Measurements from ENCODE around the gene RAP1A. TPM values are rescaled to one million over a fixed set of nuclear protein-coding genes. Genes with fewer than 3 reads are reported as not detected.
"Not testable (repeated sequence)": the region's sequence is repeated elsewhere in the genome, so short reads cannot be mapped to it uniquely, and the experiment has no call there.

Gene RAP1A
- total RNA-seq, 2 experiments from 2014 or later = 150 to 154 TPM

GRCh38 chr1:111735321-111735720, 115.7 kb downstream of the RAP1A start:
- H3K9me3 Mint-ChIP-seq = no peaks in the 10 kb centered on the region
- DNase-seq = no peak
- H3K27ac Mint-ChIP-seq = no peak overlapping the region
- peaks cover 13% of the 10 kb centered on the region for H3K4me1 Mint-ChIP-seq
- no peak overlapping the region for H3K4me3 Mint-ChIP-seq
- H3K36me3 Mint-ChIP-seq = no peaks in the 10 kb centered on the region
- peaks cover 24% of the 10 kb centered on the region for H3K27me3 Mint-ChIP-seq

GRCh38 chr1:111735858-111736544, 116.4 kb downstream of the RAP1A start:
- no peak overlapping the region for H3K4me3 Mint-ChIP-seq
- peaks cover 31% of the 10 kb centered on the region for H3K27me3 Mint-ChIP-seq
- H3K9me3 Mint-ChIP-seq = no peaks in the 10 kb centered on the region
- H3K36me3 Mint-ChIP-seq = no peaks in the 10 kb centered on the region
- peaks cover 18% of the 10 kb centered on the region for H3K4me1 Mint-ChIP-seq
- no peak for DNase-seq
- no peak overlapping the region for H3K27ac Mint-ChIP-seq

- no peaks in the 10 kb centered on the region for H3K9me3 Mint-ChIP-seq
- no peak for DNase-seq
- no peaks in the 10 kb centered on the region for H3K36me3 Mint-ChIP-seq
- H3K4me1 Mint-ChIP-seq = peaks cover 18% of the 10 kb centered on the region
- no peak overlapping the region for H3K4me3 Mint-ChIP-seq
- H3K27me3 Mint-ChIP-seq = peaks cover 38% of the 10 kb centered on the region
- no peak overlapping the region for H3K27ac Mint-ChIP-seq
These were observed 117.1 kb downstream of the RAP1A start for GRCh38 chr1:111736548-111737215.

GRCh38 chr1:111737216-111738132, 117.9 kb downstream of the RAP1A start:
- Mint-ChIP-seq H3K4me3 (peak overlapping the region; percentile 52), H3K27me3 (peaks cover 44% of the 10 kb centered on the region), H3K27ac (no peak overlapping the region), H3K4me1 (peaks cover 18% of the 10 kb centered on the region), H3K9me3 (no peaks in the 10 kb centered on the region), H3K36me3 (no peaks in the 10 kb centered on the region)
- DNase-seq = no peak

- H3K27me3 Mint-ChIP-seq = peaks cover 44% of the 10 kb centered on the region
- DNase-seq = no peak
- H3K27ac Mint-ChIP-seq = no peak overlapping the region
These were observed 118.5 kb downstream of the RAP1A start for GRCh38 chr1:111738133-111738435.

GRCh38 chr1:111738436-111739193, 119.0 kb downstream of the RAP1A start:
- peaks cover 18% of the 10 kb centered on the region for H3K4me1 Mint-ChIP-seq
- no peak overlapping the region for H3K27ac Mint-ChIP-seq
- peak overlapping the region; percentile 84 for H3K4me3 Mint-ChIP-seq
- H3K9me3 Mint-ChIP-seq = no peaks in the 10 kb centered on the region
- H3K36me3 Mint-ChIP-seq = no peaks in the 10 kb centered on the region
- peaks cover 44% of the 10 kb centered on the region for H3K27me3 Mint-ChIP-seq
- DNase-seq = peak; percentile 52

More at GRCh38 chr1:111738133-111738435, 118.5 kb downstream of the RAP1A start:
- Mint-ChIP-seq H3K36me3 (no peaks in the 10 kb centered on the region), H3K4me3 (peak overlapping the region; percentile 52), H3K4me1 (peaks cover 18% of the 10 kb centered on the region), H3K9me3 (no peaks in the 10 kb centered on the region)

GRCh38 chr1:111739194-111739924, 119.8 kb downstream of the RAP1A start, which contains the start of gene INKA2:
INKA2 (minus strand) TSS chr1:111739395; CDS start chr1:111739242, 153 bp downstream.
- H3K4me1 Mint-ChIP-seq = peaks cover 18% of the 10 kb centered on the region
- H3K4me3 Mint-ChIP-seq = peak within 1 kb of the TSS; percentile 84
- H3K36me3 Mint-ChIP-seq = no peaks in the 10 kb centered on the region
- H3K27ac Mint-ChIP-seq = no peak within 1 kb of the TSS
- peak; percentile 84 for DNase-seq
- no peaks in the 10 kb centered on the region for H3K9me3 Mint-ChIP-seq
- H3K27me3 Mint-ChIP-seq = peaks cover 44% of the 10 kb centered on the region

- Mint-ChIP-seq H3K36me3 (no peaks in the 10 kb centered on the region), H3K27me3 (peaks cover 44% of the 10 kb centered on the region), H3K4me1 (peaks cover 18% of the 10 kb centered on the region), H3K4me3 (peak overlapping the region; percentile 84), H3K27ac (no peak overlapping the region), H3K9me3 (no peaks in the 10 kb centered on the region)
- DNase-seq = peak; percentile 30
These were observed 120.6 kb downstream of the RAP1A start for GRCh38 chr1:111739925-111740765.

- H3K4me1 Mint-ChIP-seq = peaks cover 18% of the 10 kb centered on the region
- H3K27ac Mint-ChIP-seq, H3K9me3 Mint-ChIP-seq, DNase-seq, H3K4me3 Mint-ChIP-seq, H3K36me3 Mint-ChIP-seq: not testable (repeated sequence)
- peaks cover 37% of the 10 kb centered on the region for H3K27me3 Mint-ChIP-seq
These were observed 122.7 kb downstream of the RAP1A start for GRCh38 chr1:111742292-111742691.

GRCh38 chr1:111742938-111743549, 123.5 kb downstream of the RAP1A start:
- peaks cover 11% of the 10 kb centered on the region for H3K4me1 Mint-ChIP-seq
- no peak for DNase-seq
- H3K4me3 Mint-ChIP-seq = no peak overlapping the region
- H3K27me3 Mint-ChIP-seq = peaks cover 29% of the 10 kb centered on the region
- H3K27ac Mint-ChIP-seq = no peak overlapping the region
- H3K36me3 Mint-ChIP-seq = no peaks in the 10 kb centered on the region
- no peaks in the 10 kb centered on the region for H3K9me3 Mint-ChIP-seq

GRCh38 chr1:111743679-111744101, 124.1 kb downstream of the RAP1A start:
- Mint-ChIP-seq H3K4me1 (peaks cover 9% of the 10 kb centered on the region), H3K27ac (no peak overlapping the region), H3K9me3 (no peaks in the 10 kb centered on the region), H3K36me3 (no peaks in the 10 kb centered on the region), H3K4me3 (no peak overlapping the region), H3K27me3 (peaks cover 27% of the 10 kb centered on the region)
- DNase-seq = no peak

GRCh38 chr1:111745675-111746613, 126.4 kb downstream of the RAP1A start:
- Mint-ChIP-seq H3K9me3 (no peaks in the 10 kb centered on the region), H3K27ac (no peak overlapping the region), H3K27me3 (peaks cover 14% of the 10 kb centered on the region), H3K36me3 (no peaks in the 10 kb centered on the region), H3K4me3 (no peak overlapping the region), H3K4me1 (peaks cover under 1% of the 10 kb centered on the region)
- no peak for DNase-seq

Data from activated naive CD8-positive, alpha-beta T cell treated with anti-CD3 and anti-CD28 coated beads for 36 hours (primary cell).